NAMALWA (cell line): ENCODE results near the gene DEPDC4.
"Not testable (repeated sequence)": the region's sequence is repeated elsewhere in the genome, so short reads cannot be mapped to it uniquely, and the experiment has no call there.

ENCODE experiments used
- DNase-seq: peaks from one replicate; pipeline ENCODE4 v3.0.0-alpha.2; 2015; ENCODE audit warnings: low spot score

DEPDC4 gene

GRCh38 chr12:100266835-100267602 lies at the start of gene DEPDC4, which contains the start of gene SCYL2:
TSS of gene DEPDC4 (minus strand) at chr12:100267079. CDS start at chr12:100267076, 3 bp downstream.
TSS of gene SCYL2 (plus strand) at chr12:100267177. CDS start at chr12:100282971, 15,794 bp downstream.
- DNase-seq, result peak; percentile 93

GRCh38 chr12:100311317-100311716 lies 44.4 kb upstream of the DEPDC4 start:
- DNase-seq, result no peak

- not testable (repeated sequence) for DNase-seq
Measured at GRCh38 chr12:100308138-100308537, 41.3 kb upstream of the DEPDC4 start.

GRCh38 chr12:100304334-100304733 lies 37.5 kb upstream of the DEPDC4 start:
- DNase-seq, result not testable (repeated sequence)

GRCh38 chr12:100303831-100304230 lies 37.0 kb upstream of the DEPDC4 start:
- DNase-seq, result no peak

GRCh38 chr12:100302081-100302480 lies 35.2 kb upstream of the DEPDC4 start:
- no peak for DNase-seq

GRCh38 chr12:100295764-100296555 lies 29.1 kb upstream of the DEPDC4 start:
- no peak for DNase-seq

- not testable (repeated sequence) for DNase-seq
Measured at GRCh38 chr12:100294366-100294765, 27.5 kb upstream of the DEPDC4 start.

GRCh38 chr12:100293017-100293416 lies 26.1 kb upstream of the DEPDC4 start:
- DNase-seq, result no peak

- DNase-seq, result no peak
Measured at GRCh38 chr12:100290016-100290415, 23.1 kb upstream of the DEPDC4 start.

GRCh38 chr12:100289038-100289437 lies 22.2 kb upstream of the DEPDC4 start:
- no peak for DNase-seq

GRCh38 chr12:100284556-100284955 lies 17.7 kb upstream of the DEPDC4 start:
- DNase-seq, result not testable (repeated sequence)

- DNase-seq, result no peak
Measured at GRCh38 chr12:100279607-100280244, 12.8 kb upstream of the DEPDC4 start.

GRCh38 chr12:100279159-100279558 lies 12.3 kb upstream of the DEPDC4 start:
- DNase-seq, result no peak

GRCh38 chr12:100274291-100274690 lies 7.4 kb upstream of the DEPDC4 start:
- DNase-seq, result no peak

GRCh38 chr12:100273782-100274181 lies 6.9 kb upstream of the DEPDC4 start:
- no peak for DNase-seq

- DNase-seq, result peak; percentile 10
Measured at GRCh38 chr12:100268835-100269564, 2.1 kb upstream of the DEPDC4 start.

- peak; percentile 45 for DNase-seq
Measured at GRCh38 chr12:100267603-100268281, 863 bp upstream of the DEPDC4 start.

GRCh38 chr12:100266585-100266834 lies 369 bp downstream of the DEPDC4 start:
- peak; percentile 90 for DNase-seq

- DNase-seq, result no peak
Measured at GRCh38 chr12:100265732-100266584, 921 bp downstream of the DEPDC4 start.

GRCh38 chr12:100265107-100265506 lies 1.8 kb downstream of the DEPDC4 start:
- not testable (repeated sequence) for DNase-seq
